Stimulated activated CD4-positive, alpha-beta T cell treated with anti-CD3 and anti-CD28 coated beads, Interleukin-4, amount 100 ng/mL, for 4 hours (primary cell): Measurements from ENCODE around the gene AGPAT2.

Source experiments
- DNase-seq, 2 experiments: peaks; one replicate each; pipeline ENCODE4 v3.0.0-alpha.2; 2020

AGPAT2 gene

GRCh38 chr9:136700959-136701667 is 13.9 kb upstream of the AGPAT2 start:
- DNase-seq: peak; percentile 52 to 56

- DNase-seq: no peak
Observed at GRCh38 chr9:136700304-136700703, 13.0 kb upstream of the AGPAT2 start.

GRCh38 chr9:136698635-136699246 is 11.5 kb upstream of the AGPAT2 start:
- no peak for DNase-seq

- DNase-seq: no peak
Observed at GRCh38 chr9:136697821-136698526, 10.7 kb upstream of the AGPAT2 start.

GRCh38 chr9:136697146-136697820 is 10.0 kb upstream of the AGPAT2 start:
- DNase-seq: no peak

GRCh38 chr9:136696502-136696901 is 9.2 kb upstream of the AGPAT2 start:
- DNase-seq: no peak

- DNase-seq: no peak
Observed at GRCh38 chr9:136695955-136696354, 8.7 kb upstream of the AGPAT2 start.

- DNase-seq: no peak
Observed at GRCh38 chr9:136695435-136695895, 8.2 kb upstream of the AGPAT2 start.

- DNase-seq: no peak
Observed at GRCh38 chr9:136694872-136695247, 7.6 kb upstream of the AGPAT2 start.

- DNase-seq: no peak
Observed at GRCh38 chr9:136694163-136694871, 7.1 kb upstream of the AGPAT2 start.

- DNase-seq: no peak
Observed at GRCh38 chr9:136693490-136694162, 6.4 kb upstream of the AGPAT2 start.

GRCh38 chr9:136693135-136693489 is 5.9 kb upstream of the AGPAT2 start:
- no peak for DNase-seq

GRCh38 chr9:136692185-136693134 is 5.2 kb upstream of the AGPAT2 start:
- DNase-seq: no peak

- no peak for DNase-seq
Observed at GRCh38 chr9:136691316-136692184, 4.3 kb upstream of the AGPAT2 start.

- DNase-seq: no peak
Observed at GRCh38 chr9:136690806-136691261, 3.6 kb upstream of the AGPAT2 start.

GRCh38 chr9:136690104-136690805 is 3.0 kb upstream of the AGPAT2 start:
- DNase-seq: no peak

GRCh38 chr9:136689108-136689460 is 1.8 kb upstream of the AGPAT2 start:
- no peak for DNase-seq

- DNase-seq: no peak
Observed at GRCh38 chr9:136688274-136689107, 1.2 kb upstream of the AGPAT2 start.
